ENCODE data around the gene PCDHGA8. TPM values are rescaled to one million over a fixed set of nuclear protein-coding genes. Genes with fewer than 3 reads are reported as not detected.
"Not testable (repeated sequence)": the region's sequence is repeated elsewhere in the genome, so short reads cannot be mapped to it uniquely, and the experiment has no call there.

The PCDHGA8 gene
- total RNA-seq, 4 donors from 2014 or later: 0.72 to 7.4 (median 2.2) TPM

- DNase-seq (ENCODE audit: low spot score): no peak
- no peak for TF ChIP-seq CTCF (IDR thresholded peaks at IDR 0.05)
- no peak for ATAC-seq (ENCODE audit: low FRiP score)
Measured at GRCh38 chr5:141402553-141403243, 10.3 kb downstream of the PCDHGA8 start, which contains the start of gene PCDHGA9. TSS of gene PCDHGA9 (plus strand) at chr5:141402778. CDS start at chr5:141402953, 175 bp downstream.

GRCh38 chr5:141403387-141403786 is 11.0 kb downstream of the PCDHGA8 start:
- no peak for ATAC-seq (ENCODE audit: low FRiP score)
- DNase-seq (ENCODE audit: low spot score): no peak
- TF ChIP-seq CTCF (IDR thresholded peaks at IDR 0.05): no peak

GRCh38 chr5:141407790-141408505 is 15.5 kb downstream of the PCDHGA8 start, which contains the start of gene PCDHGB6:
TSS of gene PCDHGB6 (plus strand) at chr5:141408021. CDS start at chr5:141408203, 182 bp downstream.
- not testable (repeated sequence) for DNase-seq (ENCODE audit: low spot score); ATAC-seq (ENCODE audit: low FRiP score)

GRCh38 chr5:141409598-141410306 is 17.3 kb downstream of the PCDHGA8 start:
- DNase-seq (ENCODE audit: low spot score) (no peak), ATAC-seq (ENCODE audit: low FRiP score) (no peak)
- TF ChIP-seq CTCF (IDR thresholded peaks at IDR 0.05): no peak

GRCh38 chr5:141411575-141411974 is 19.1 kb downstream of the PCDHGA8 start:
- no peak for TF ChIP-seq CTCF (IDR thresholded peaks at IDR 0.05)
- no peak for ATAC-seq (ENCODE audit: low FRiP score)
- no peak for DNase-seq (ENCODE audit: low spot score)

- DNase-seq (ENCODE audit: low spot score): no peak
- no peak for TF ChIP-seq CTCF (IDR thresholded peaks at IDR 0.05)
- ATAC-seq (ENCODE audit: low FRiP score): no peak
Measured at GRCh38 chr5:141412854-141413539, 20.6 kb downstream of the PCDHGA8 start, which contains the start of gene PCDHGA10. TSS of gene PCDHGA10 (plus strand) at chr5:141412987. CDS start at chr5:141413176, 189 bp downstream.
